IMR-90 (cell line): ENCODE results near the gene MYL4.

ENCODE experiments used
- BHLHE40 ChIP-seq: fragments of 150-350 bp; IDR thresholded peaks from 2 replicates; pipeline ENCODE4 v1.6.1; 2016; ENCODE audit warnings: mild to moderate bottlenecking, low read depth, low read length
- CEBPB ChIP-seq: IDR thresholded peaks from 2 replicates; pipeline ENCODE4 v1.6.1; 2012; ENCODE audit warnings: low read depth, low read length, improper control_type of control experiment
- CTCF ChIP-seq: conservative IDR thresholded peaks from 2 replicates; pipeline ENCODE4 v1.5.1; 2012; ENCODE audit warnings: mild to moderate bottlenecking, low read depth, low read length, improper control_type of control experiment
- MAFK ChIP-seq: IDR thresholded peaks from 2 replicates; pipeline ENCODE4 v1.6.1; 2012; ENCODE audit warnings: low read depth, low read length, improper control_type of control experiment
- POLR2A ChIP-seq: IDR thresholded peaks from 2 replicates; pipeline ENCODE4 v1.6.1; 2012; ENCODE audit warnings: mild to moderate bottlenecking, low read depth, low read length
- RAD21 ChIP-seq: IDR thresholded peaks from 2 replicates; pipeline ENCODE4 v1.6.1; 2012; ENCODE audit warnings: low read length, improper control_type of control experiment
- RFX5 ChIP-seq: IDR thresholded peaks from 2 replicates; pipeline ENCODE4 v1.8.0; 2012; ENCODE audit warnings: low read depth, mild to moderate bottlenecking, low read length, moderate library complexity
- SMC3 ChIP-seq: fragments of 150-350 bp; IDR thresholded peaks from 2 replicates; pipeline ENCODE4 v1.6.1; 2016; ENCODE audit warnings: low read depth, mild to moderate bottlenecking, antibody characterized with exemption, low read length, moderate library complexity
- TF ChIP-seq, protein P1 (sequence below): fragments of 150-350 bp; IDR thresholded peaks from 2 replicates; pipeline ENCODE4 v1.6.1; 2017; ENCODE audit warnings: mild to moderate bottlenecking, antibody characterized with exemption, low read length, low read depth

DNA sequence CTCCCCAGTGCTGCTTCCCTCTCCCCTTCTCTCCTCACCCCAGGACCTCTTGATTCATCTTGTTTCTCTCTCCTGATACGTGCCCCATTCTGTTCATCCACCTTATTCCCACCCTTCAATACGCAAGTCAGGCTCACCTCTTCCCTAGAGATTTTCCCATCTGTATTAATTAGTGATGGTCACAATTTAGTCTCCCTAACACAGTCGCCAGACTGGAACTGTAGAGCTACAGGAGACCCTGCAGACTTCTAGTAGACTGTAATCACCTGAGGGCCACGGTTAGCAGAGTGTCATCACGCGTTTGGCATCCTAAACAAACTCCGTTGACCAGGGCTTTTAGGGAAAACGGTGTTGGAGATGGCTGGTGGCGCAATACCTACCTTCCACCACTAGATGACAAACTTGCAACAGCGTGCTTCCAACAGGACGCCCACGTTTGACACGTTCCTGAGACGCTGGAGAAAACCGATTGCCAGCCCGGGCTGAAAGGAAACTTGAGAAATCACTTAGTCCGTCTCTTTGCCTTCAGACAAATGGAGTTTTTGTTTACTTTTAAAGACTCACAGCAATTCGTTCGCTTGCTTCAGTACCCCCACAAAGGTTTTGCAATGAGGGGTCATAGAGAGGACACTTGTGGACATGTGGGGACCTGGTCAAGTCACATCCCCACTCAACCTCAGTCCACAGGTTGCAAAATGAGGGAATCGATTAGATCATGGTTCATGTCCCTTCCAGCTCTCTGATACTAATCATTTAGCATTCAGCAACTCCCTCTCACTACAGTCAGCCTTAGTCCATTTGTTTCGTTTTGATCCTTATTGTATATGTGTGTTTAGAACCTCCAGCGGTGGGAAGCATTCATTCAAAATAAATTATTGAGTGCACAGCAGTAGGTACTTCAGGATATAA lies 20.6 kb downstream of the MYL4 start:
- TF ChIP-seq CTCF (peak; percentile 99), CEBPB (peak; percentile 95), POLR2A (peak; percentile 68), RFX5 (peak; percentile 34; the same call in 1 of the 2 replicates), MAFK (peak; percentile 18; the same call in 1 of the 2 replicates), BHLHE40 (peak; percentile 91), SMC3 (peak; percentile 100), RAD21 (peak; percentile 100)
- TF ChIP-seq, protein P1, sequence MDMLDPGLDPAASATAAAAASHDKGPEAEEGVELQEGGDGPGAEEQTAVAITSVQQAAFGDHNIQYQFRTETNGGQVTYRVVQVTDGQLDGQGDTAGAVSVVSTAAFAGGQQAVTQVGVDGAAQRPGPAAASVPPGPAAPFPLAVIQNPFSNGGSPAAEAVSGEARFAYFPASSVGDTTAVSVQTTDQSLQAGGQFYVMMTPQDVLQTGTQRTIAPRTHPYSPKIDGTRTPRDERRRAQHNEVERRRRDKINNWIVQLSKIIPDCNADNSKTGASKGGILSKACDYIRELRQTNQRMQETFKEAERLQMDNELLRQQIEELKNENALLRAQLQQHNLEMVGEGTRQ: no peak
